Gastrocnemius medialis (tissue), 4 donors: ENCODE measurements around the gene COL23A1. TPM values are rescaled to one million over a fixed set of nuclear protein-coding genes. Genes with fewer than 3 reads are reported as not detected.

Source experiments
- ATAC-seq, 2 donors: fragments of 150-250 bp; one replicate each; pipeline ENCODE4 v1.9.1; 2016
- DNase-seq, 2 donors: peaks; one replicate each; pipeline ENCODE4 v3.0.0-alpha.2; 2019
- H3K27ac ChIP-seq, 4 donors: fragments of 200-600 bp; sonication (generic); 1 replicate in 1 of 4; 2 replicates in 3 of 4; pipeline ENCODE4 v1.5.1; 2016 to 2018; ENCODE audit warnings: mild to moderate bottlenecking in 2 of 4, moderate library complexity in 1 of 4
- H3K27me3 ChIP-seq, 3 donors: fragments of 200-600 bp; sonication (generic) in 2 of 3; 1 replicate in 1 of 3; 2 replicates in 2 of 3; pipeline versions ENCODE4 v1.5.1 to v1.6.0; 2016 to 2019; ENCODE audit warnings: mild to moderate bottlenecking in 1 of 3, moderate library complexity in 1 of 3
- H3K36me3 ChIP-seq, 2 donors: fragments of 200-600 bp; sonication (generic) in 1 of 2; one replicate each; pipeline ENCODE4 v1.5.1; 2017 to 2018
- H3K4me1 ChIP-seq, 2 donors: fragments of 200-600 bp; sonication (generic) in 1 of 2; one replicate each; pipeline ENCODE4 v1.5.1; 2016 to 2017; ENCODE audit warnings: mild to moderate bottlenecking in 2 of 2
- H3K4me3 ChIP-seq, 4 donors: fragments of 200-600 bp; sonication (generic) in 3 of 4; 1 replicate in 1 of 4; 2 replicates in 3 of 4; pipeline ENCODE4 v1.5.1; 2016 to 2019; ENCODE audit warnings: mild to moderate bottlenecking in 2 of 4
- H3K9me3 ChIP-seq, 3 donors: fragments of 200-600 bp; sonication (generic) in 2 of 3; 1 replicate in 1 of 3; 2 replicates in 2 of 3; pipeline ENCODE4 v1.5.1; 2016 to 2019
- CTCF ChIP-seq, 5 experiments: fragments of 450-650 bp in 3 of 5; fragments of 200-600 bp in 2 of 5; sonication (generic) in 2 of 5; IDR thresholded peaks in 4 of 5; conservative IDR thresholded peaks in 1 of 5; 1 replicate in 4 of 5; 2 replicates in 1 of 5; pipeline ENCODE4 v1.5.1; 2016 to 2019; ENCODE audit warnings: antibody characterized with exemption in 5 of 5, mild to moderate bottlenecking in 3 of 5, moderate library complexity in 3 of 5
- POLR2A ChIP-seq, 2 donors: fragments of 450-650 bp; IDR thresholded peaks; one replicate each; pipeline ENCODE4 v1.6.1; 2017; ENCODE audit warnings: antibody characterized with exemption in 2 of 2, mild to moderate bottlenecking in 2 of 2, moderate library complexity in 2 of 2
- in situ Hi-C, 4 donors: fragments of 200-750 bp; cut with MboI; loops; one replicate each; pipeline versions ENCODE4 v1.15.0 to v1.8.0; 2017; ENCODE audit warnings: low sequenced_read_pairs in 4 of 4
- intact Hi-C: fragments of 100-400 bp; cut with DNase I; formaldehyde crosslinking; loops from one replicate; pipeline ENCODE4 v1.15.1; 2023; ENCODE audit warnings: low total_unique reads
- total RNA-seq, 4 donors: library from RNA; depleted of rRNA; stranded (reverse); fragments of >200 nt; gene quantifications; one replicate each; pipeline versions ENCODE4 v1.1.0 to v1.2.3, GENCODE V29; 2016

COL23A1 gene
- total RNA-seq, 4 donors from 2014 or later: 0.62 to 1.1 (median 0.97) TPM; not detected in 1

GRCh38 chr5:178496214-178496613, 94.0 kb downstream of the COL23A1 start:
- H3K27me3 ChIP-seq: no peaks in the 10 kb centered on the region
- H3K27ac ChIP-seq: no peak overlapping the region
- no peaks in the 10 kb centered on the region for H3K36me3 ChIP-seq
- TF ChIP-seq POLR2A (IDR thresholded peaks at IDR 0.05) (no peak), CTCF (IDR thresholded peaks at IDR 0.05 in 4 of 5, conservative IDR thresholded peaks at IDR 0.05 in 1 of 5) (no peak)
- no peaks in the 10 kb centered on the region for H3K4me1 ChIP-seq
- no peaks in the 10 kb centered on the region for H3K9me3 ChIP-seq
- no peak overlapping the region for H3K4me3 ChIP-seq
- DNase-seq (no peak), ATAC-seq (no peak)
- in situ Hi-C loops (no loop called here), intact Hi-C loops (no loop called here)

GRCh38 chr5:178495706-178496105, 94.5 kb downstream of the COL23A1 start:
- no peak overlapping the region for H3K27ac ChIP-seq
- H3K27me3 ChIP-seq: no peaks in the 10 kb centered on the region
- TF ChIP-seq POLR2A (IDR thresholded peaks at IDR 0.05): no peak
- no peak for TF ChIP-seq CTCF (IDR thresholded peaks at IDR 0.05 in 4 of 5, conservative IDR thresholded peaks at IDR 0.05 in 1 of 5)
- H3K9me3 ChIP-seq: no peaks in the 10 kb centered on the region
- H3K36me3 ChIP-seq: no peaks in the 10 kb centered on the region
- intact Hi-C loops: no loop called here
- DNase-seq (no peak), ATAC-seq (no peak)
- no peak overlapping the region for H3K4me3 ChIP-seq
- H3K4me1 ChIP-seq: no peaks in the 10 kb centered on the region
- in situ Hi-C loops: no loop called here

GRCh38 chr5:178492278-178492677, 97.9 kb downstream of the COL23A1 start:
- Histone ChIP-seq H3K27me3 (peaks cover 0 to 5% (median 0%) of the 10 kb centered on the region in 3 donors), H3K4me3 (no peak overlapping the region), H3K9me3 (no peaks in the 10 kb centered on the region), H3K4me1 (no peaks in the 10 kb centered on the region), H3K36me3 (no peaks in the 10 kb centered on the region), H3K27ac (no peak overlapping the region)
- TF ChIP-seq POLR2A (IDR thresholded peaks at IDR 0.05) (no peak), CTCF (IDR thresholded peaks at IDR 0.05 in 4 of 5, conservative IDR thresholded peaks at IDR 0.05 in 1 of 5) (no peak)
- ATAC-seq (no peak), DNase-seq (no peak)
- in situ Hi-C loops (no loop called here), intact Hi-C loops (no loop called here)

GRCh38 chr5:178490935-178491652, 99.1 kb downstream of the COL23A1 start:
- intact Hi-C loops (no loop called here), in situ Hi-C loops (no loop called here)
- DNase-seq: no peak
- Histone ChIP-seq H3K36me3 (no peaks in the 10 kb centered on the region), H3K27me3 (peaks cover 0 to 5% (median 0%) of the 10 kb centered on the region in 3 donors), H3K27ac (no peak overlapping the region), H3K9me3 (no peaks in the 10 kb centered on the region), H3K4me3 (no peak overlapping the region), H3K4me1 (no peaks in the 10 kb centered on the region)
- ATAC-seq: no peak
- TF ChIP-seq CTCF (IDR thresholded peaks at IDR 0.05 in 4 of 5, conservative IDR thresholded peaks at IDR 0.05 in 1 of 5): no peak
- no peak for TF ChIP-seq POLR2A (IDR thresholded peaks at IDR 0.05)
